ENCODE results near the gene FAT4.

FAT4 gene, protein sequence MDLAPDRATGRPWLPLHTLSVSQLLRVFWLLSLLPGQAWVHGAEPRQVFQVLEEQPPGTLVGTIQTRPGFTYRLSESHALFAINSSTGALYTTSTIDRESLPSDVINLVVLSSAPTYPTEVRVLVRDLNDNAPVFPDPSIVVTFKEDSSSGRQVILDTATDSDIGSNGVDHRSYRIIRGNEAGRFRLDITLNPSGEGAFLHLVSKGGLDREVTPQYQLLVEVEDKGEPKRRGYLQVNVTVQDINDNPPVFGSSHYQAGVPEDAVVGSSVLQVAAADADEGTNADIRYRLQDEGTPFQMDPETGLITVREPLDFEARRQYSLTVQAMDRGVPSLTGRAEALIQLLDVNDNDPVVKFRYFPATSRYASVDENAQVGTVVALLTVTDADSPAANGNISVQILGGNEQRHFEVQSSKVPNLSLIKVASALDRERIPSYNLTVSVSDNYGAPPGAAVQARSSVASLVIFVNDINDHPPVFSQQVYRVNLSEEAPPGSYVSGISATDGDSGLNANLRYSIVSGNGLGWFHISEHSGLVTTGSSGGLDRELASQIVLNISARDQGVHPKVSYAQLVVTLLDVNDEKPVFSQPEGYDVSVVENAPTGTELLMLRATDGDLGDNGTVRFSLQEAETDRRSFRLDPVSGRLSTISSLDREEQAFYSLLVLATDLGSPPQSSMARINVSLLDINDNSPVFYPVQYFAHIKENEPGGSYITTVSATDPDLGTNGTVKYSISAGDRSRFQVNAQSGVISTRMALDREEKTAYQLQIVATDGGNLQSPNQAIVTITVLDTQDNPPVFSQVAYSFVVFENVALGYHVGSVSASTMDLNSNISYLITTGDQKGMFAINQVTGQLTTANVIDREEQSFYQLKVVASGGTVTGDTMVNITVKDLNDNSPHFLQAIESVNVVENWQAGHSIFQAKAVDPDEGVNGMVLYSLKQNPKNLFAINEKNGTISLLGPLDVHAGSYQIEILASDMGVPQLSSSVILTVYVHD (N-terminal part only)

DNA sequence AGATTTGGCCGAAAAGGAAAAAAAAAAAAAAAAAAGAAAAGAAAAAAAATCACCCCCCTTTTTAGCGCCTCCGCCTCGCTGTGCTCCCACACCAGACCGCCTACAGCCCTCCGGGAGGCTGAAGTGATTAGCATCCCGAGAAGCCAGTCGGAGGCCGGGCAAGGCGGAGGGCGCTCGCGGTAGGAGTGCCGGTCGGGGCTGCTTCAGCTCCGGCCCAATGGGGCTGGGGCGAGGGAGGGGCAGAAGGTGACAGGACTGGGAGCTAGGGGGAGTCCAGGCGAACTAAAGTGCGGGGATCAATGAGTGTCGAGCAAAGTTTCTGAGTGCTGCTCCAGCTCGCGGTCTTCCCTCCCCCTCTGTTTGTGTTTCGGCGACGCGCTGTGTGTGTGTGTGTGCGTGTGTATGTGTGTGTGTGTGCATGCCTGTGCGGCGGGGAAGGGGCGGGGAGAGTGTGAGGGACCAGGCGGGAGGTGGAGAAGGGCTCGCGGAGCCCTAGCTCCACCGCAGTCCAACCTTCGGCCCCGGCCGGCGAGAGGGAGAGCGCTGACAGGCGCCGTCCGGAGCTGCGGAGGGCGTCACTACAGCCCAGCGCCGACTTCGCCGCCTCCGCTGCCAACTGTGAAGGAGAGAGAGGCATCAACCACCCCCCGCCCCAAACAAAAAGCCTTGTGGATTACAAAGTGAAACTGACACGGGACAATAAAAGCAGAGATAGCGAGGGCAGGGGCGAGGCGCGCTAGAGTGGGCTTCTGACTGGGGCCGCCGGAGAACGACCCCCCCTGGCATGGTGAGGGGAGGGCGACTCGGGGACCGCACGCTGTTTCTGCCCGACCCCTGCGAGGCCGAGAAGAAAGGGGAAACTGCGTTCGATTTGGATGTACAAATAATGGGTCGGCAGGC is at the start of gene FAT4:
TSS of gene FAT4 (plus strand) at position 280 of the 900 bp plus-strand sequence. CDS start 1,457 bp downstream, outside the sequence.
- DNase-seq = peak; percentile 42 to 49

DNA sequence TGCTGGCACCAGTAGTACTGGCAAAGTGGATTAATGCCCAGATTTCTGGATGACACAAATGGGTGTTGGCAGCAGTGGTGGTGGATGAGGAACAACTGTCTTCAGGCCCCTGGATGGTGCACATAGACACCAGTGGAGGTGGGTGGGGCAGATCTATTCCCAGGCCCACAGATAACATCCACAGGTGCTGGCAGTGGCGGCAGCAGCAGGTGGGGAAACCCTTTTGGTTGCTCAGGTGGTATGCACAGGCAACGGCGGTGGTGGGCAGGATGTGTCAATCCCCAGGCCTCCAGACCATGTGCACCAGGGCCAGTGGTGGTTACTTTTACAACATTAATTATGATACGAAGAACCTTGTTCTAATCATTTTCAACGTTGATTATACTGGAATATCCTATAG is 48.9 kb upstream of the FAT4 start:
- DNase-seq = no peak

DNA sequence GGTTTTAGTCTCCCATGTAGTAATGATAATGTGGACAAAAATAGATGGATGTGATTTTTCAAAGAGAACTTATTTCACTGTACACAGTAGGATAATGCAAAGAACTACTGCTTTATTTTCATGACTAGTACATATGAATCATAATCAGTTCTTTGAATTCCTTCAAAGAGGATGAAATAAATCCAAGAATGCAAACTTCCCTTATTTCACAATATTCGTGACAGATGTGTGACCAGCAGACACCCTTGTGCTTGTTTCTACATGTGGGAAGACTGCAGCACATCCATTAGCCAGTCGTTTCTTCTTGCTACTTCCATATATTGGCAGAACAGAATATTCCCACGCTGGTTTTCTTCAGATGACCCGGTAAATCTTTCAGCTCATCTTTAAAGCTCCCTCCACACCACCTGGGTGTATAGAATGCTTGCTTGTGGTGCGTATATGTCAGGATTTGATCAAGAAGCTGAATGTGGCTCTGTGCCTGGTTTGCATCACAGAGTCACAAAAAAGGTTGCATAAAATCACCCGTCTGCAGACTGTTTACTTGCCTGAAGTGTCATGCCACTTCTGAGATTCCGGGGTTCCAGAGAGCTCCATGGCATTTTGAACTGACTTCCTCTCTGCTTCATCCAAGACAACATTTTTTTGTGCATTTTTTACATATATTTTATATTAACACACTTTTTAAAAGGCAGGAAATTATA is 47.7 kb upstream of the FAT4 start:
- DNase-seq = no peak

DNA sequence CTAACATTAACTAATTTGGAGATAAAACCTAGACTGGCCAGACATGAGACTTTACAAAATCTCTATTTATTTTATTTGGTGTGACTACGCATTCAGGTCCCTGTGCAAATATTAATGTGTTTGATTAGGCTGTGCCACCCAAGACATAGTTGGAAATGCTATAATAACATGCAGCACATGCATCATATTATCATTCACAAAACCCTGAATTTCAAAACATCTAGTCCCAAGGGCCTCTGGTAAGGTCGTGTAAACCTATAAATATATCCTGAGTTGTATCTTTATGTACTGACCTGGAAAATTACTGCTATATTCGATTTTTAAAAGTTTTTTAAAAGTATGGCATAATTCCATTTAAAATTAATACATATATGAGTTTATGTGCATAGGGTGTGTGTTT is 47.1 kb upstream of the FAT4 start:
- DNase-seq = no peak

DNA sequence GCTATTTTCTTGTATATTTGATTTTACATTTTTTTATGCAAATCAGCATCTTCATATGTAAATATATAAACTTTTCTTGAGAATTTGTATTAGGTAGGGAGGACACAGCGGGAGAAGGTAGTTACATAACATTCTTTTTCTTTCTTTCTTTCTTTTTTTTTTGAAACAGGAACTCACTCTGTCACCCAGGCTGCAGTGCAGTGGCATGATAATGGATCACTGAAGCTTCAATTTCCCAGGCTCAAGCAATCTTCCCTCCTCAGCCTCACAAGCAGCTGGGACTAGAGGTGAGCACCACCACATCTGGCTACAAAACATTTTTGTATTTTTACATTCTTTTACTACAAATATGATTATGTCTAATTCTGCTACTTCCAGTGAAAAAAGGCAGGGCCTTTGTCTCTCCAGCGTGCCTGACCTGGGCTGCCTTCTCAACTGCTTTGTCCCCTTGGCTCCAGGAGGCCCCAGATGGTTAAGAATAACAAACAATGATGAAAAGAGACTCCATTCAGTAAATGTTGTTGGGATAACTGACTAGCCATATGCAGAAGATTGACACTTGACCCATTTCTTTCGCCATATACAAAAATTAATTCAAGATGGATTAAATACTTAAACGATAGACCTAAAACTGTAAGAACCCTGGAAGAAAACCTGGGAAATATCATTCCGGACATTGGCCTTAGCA is 46.5 kb upstream of the FAT4 start:
- no peak for DNase-seq

DNA sequence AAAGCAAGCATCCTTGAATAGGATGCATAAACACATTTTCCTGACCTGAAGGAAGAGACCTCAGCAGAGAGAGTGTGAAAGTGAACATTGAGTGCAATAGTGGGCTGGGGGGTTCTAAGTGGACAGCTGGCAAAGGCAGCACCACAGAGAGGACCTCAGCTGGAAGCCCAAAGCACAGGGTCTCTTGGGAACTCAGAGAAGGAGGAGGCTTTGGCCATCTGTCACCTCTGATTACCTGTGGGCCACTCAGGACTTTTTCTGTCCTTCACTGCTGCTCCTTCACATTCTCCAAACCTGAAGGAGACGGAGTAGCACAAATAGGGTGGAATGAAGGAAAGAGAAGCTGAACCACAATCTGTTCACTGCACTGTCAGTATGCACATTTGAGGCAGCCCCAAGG is 37.9 kb upstream of the FAT4 start:
- DNase-seq = no peak

DNA sequence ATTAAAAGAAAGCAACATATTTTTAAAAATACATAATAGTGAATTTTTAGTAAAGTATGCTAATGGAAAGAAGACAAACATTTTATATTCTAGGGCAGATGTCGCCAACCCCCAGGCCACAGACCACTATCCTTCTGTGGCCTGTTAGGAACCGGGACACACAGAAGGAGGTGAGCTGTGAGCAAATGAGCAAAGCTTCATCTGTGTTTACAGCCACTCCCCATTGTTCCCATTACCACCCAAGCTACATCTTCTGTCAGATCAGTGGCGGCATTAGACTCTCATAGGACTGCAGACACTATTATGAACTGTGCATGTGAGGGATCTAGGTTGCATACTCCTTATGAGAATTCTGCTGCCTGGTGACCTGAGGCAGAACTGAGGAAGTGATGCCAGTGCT is 37.0 kb upstream of the FAT4 start:
- no peak for DNase-seq

DNA sequence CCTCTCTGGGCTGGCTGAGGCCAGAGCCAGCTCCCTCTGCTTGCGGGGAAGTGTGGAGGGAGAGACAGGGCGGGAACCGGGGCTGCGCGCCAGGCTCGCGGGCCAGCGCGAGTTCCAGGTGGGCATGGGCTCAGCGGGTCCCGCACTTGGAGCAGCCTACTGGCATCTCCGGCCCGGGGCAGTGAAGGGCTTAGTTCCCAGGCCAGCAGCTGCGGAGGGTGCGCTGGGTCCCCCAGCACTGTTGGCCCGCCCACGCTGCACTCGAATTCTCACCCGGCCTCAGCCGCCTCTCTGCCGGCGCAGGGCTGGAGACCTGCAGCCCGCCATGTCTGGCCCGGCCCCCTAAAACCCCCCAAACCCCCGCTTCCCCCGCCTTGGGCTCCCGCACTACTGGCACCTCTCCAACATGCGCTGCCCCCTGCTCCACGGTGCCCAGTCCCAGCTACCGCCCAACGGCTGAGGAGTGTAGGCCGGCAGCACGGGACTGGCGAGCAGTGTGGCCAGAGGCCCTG is 33.8 kb upstream of the FAT4 start:
- DNase-seq = no peak

DNA sequence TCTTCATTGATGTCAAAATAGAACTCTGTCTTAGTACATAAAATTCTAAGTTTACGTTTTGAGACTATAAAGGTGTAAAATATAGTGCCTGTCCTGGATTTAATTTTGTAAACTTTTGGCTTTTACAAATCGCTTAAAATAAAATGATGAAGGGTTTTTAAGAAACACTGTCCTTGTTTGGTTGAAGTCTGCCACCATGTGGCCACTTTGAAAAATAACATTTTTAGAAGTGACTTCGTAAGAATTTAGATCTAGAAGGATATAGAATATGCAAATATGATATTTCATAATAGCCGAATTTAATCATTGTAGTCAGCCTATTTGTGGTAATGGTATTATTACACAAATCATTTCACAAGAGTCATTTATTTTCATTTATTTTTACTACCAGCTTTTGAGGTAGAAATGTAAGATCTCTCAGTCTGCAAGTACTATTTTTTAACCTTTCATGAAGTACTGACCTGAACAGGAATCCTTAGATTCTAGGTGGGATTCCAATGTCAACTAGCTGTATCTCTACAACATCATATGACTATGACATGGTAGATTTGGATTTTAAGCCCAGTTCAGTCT is 31.0 kb upstream of the FAT4 start:
- DNase-seq = no peak

DNA sequence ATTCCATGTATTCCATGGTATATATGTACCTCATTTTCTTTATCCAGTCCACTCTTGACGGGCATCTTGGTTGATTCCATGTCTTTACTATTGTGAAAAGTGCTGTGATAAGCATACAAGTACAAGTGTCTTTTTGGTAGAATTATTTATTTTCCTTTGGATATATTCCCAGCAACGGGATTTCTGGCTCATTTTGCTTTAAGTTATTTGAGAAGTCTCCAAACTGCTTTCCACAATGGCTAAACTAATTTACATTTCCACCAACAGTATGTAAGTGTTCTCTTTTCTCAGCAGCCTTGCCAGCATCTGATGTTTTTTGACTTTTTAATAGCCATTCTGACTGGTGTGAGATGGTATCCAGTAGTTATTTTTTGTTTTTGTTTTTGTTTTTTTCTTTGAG is 17.6 kb upstream of the FAT4 start:
- DNase-seq = no peak

DNA sequence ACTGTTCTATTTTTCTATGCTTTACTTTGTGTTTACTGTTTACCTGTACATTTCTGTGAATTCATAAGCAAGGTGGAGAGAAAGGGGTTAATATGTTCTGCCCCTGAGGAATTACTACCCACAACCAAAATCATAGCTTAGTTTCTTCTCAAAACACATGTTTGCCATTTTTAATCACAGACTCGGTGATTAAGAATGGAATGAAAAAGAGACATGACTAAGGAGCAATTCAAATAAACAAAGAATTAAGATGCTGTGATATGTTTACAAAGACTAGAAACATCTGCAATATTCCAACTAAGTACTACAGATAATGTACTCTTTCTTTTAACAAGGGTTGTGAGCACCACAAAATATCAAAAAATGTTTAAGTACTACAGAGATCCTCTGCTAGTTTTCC is 11.7 kb upstream of the FAT4 start:
- no peak for DNase-seq

DNA sequence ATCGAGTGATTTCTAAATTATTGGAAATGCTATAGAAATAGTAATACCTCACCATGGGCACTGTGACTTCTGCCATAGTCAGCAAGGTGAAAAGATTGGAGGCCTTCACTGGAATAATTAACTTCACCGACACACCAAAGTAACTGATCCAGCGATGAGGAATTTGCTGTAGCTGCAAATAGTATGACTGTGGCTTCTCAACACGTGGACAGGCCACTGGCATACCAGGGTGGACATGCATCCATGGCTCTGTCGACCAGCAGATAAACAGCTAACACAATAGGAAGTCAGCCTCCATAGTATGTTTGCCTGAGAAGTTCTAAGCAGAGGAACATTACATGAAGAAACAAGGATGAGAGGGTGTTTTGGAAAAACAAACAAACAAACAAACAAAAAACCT is 10.9 kb upstream of the FAT4 start:
- no peak for DNase-seq

DNA sequence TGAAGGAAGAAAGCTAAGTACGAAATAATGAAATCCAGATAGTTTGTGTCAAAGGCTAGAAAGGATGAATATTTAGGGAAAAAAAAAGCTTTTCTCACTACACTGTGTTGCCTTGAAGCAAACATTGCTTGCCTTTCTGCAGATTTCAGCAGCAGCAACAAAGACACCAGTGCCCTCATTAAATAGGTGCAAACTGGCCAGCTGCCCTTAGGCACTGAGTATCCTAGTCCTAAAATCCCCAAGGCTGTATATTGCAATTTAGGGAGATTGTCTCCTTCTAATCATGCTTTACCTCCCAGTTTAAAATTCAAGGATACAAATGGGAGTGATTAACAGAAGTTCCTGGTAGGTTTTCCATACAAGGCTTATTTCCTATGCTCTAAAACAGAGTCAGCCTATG is 8.6 kb upstream of the FAT4 start:
- DNase-seq = no peak

DNA sequence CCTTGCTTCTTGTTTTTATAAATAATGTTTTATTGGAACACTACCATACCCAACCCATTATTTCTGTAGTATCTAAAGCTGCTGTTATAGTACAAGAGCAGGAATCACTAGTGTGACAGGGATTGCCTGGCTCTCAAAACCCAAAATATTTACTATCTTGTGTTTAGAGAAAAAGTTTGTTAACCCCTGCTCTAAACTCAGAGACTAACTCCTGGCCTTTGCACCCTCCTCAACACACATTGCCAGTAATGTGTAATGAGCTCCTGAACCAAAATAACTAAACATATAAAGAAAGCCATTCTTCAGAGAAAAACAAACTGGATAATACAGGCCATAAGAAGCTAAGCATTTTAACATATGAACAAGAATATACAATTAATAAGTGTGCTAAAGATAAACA is 8.2 kb upstream of the FAT4 start:
- no peak for DNase-seq

DNA sequence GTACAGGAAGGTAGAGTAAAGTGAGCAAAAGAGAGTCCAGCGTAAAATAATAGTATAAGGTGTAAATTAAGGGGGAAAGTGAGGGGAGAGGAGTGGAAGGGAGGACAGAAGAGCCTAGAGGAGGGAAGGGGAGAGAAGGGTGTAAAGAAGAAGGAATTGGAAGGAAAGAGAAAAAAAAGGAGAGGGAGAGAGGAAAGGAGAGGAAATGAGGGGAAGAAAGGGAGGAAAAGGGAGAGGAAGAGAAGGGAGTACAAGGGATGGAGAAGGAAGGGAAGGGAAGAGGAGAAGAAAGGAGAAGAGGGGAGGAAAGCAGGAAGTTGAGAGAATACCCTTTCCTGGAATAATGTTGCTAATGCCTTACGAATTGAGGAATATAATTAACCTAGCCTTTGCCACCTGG is 3.3 kb upstream of the FAT4 start:
- DNase-seq = no peak

DNA sequence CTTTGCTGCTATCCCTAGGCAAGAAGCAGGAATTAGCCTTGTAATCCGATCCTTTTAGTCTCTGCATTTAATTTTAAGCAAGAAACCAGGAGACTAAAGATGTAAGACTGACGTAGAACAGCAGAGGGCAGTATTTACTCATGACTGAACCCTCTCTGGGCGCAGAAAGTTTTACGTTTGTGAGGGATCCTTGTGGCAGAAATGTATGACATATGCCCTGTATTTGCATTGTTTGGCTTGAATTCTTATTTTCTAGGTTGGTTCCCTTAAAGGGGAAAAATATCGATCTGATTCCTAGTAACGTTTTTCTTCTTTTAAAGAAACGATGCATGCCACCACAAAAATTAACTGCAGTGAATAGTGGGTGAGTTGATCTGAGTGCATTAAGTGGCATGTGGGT is 1.3 kb upstream of the FAT4 start:
- DNase-seq = peak in 1 of 2 donors; percentile 74

DNA sequence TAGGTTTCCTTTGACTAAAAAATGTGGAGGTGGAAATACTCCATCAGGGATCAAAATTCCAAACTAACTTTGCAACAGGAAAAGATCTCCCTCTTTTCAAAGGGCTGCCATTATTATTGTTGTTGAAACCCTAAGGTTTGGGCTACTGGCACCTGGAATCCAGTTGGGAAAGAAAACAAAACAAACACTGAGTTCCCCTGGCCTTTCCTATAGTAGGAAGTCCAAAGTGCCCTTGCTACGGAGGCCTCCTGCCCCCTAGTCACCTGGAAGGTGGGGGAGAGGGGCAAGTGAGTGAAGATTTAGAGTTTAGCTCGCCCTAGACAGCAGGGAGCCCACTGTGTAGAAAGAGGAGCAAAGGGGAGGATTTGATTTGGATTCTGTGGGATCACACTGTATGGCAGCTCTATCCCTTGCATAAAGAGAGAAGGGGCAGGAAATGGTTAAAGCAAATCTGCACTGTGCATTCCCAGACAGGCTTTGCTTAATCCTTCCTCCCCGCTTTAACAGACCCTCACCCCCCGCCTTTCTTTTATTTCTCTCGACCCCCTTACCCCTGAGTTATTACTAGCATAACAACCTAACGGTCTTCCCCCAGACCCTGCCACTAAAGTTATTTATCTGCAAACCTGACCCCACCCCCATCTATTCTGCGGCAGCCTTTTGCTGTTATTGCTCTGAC is 627 bp upstream of the FAT4 start:
- DNase-seq = no peak

DNA sequence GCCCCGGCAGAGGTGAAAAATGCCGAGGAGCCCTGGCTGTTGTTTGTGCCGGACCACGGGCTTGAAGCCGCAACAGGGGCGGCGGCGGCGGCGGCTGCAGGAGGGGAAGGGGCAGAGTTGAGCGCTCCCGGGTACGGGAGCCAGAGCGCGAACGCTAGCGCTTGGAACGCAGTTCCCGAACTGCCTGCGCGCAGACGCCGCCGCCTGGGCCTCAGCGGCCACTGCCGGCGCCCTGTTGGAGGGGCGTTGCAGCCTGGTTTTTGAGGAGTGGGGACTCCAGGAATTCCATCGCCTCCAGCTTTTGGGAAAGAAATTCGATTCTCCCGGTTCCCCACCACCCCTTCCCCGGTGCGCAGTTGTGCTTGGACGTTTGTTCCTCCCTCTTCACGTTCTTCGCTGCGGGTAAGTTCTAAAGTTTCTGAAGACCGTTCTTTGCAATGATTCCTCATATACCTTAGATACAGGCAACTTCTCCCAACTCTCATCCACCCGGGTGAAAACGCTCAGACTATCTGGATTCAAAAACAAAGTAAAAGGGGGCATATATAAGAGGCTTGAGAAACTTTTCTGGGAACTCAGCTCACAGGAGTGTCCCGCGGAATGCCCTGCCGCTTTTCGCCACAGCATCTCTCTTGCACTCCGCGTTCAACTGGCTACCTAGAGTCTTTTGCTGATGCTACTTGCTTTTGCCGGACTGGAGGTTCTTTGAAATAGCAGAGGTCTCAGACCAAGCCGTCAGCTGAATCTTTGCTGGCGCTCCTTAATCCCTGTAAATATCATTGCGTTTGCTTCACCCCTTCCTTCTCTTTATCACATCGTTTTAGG is 1.0 kb downstream of the FAT4 start:
- peak in 1 of 2 donors; percentile 19 for DNase-seq

DNA sequence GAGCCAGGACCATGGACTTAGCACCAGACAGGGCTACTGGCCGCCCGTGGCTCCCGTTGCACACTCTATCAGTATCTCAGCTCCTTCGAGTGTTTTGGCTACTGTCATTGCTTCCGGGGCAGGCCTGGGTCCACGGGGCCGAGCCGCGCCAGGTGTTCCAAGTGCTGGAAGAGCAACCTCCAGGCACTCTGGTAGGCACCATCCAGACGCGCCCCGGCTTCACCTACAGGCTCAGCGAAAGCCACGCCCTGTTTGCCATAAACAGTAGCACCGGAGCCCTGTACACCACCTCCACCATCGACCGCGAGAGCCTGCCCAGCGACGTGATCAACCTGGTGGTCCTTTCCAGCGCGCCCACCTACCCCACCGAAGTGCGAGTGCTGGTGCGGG is 1.6 kb downstream of the FAT4 start:
- no peak for DNase-seq
